Right ventricle myocardium inferior (tissue), 1 donor: ENCODE results near the gene MMD. TPM values are rescaled to one million over a fixed set of nuclear protein-coding genes. Genes with fewer than 3 reads are reported as not detected.
"Not testable (repeated sequence)": the region's sequence is repeated elsewhere in the genome, so short reads cannot be mapped to it uniquely, and the experiment has no call there.

ENCODE experiments used
- ATAC-seq: fragments of 200-7000 bp; cut with Tn5 transposase; one replicate; pipeline ENCODE4 v1.9.1; 2020; ENCODE audit warnings: mild to moderate bottlenecking, moderate library complexity
- DNase-seq: peaks from one replicate; pipeline ENCODE4 v3.0.0; 2021; ENCODE audit errors: missing footprints
- intact Hi-C: fragments of 100-400 bp; cut with DNase I; formaldehyde crosslinking; loops from one replicate; pipeline ENCODE4 v1.11.0; 2022
- total RNA-seq: library from RNA; stranded (reverse); fragmentation: NEBNext Ultra II Directional; extraction: Animal tissue kit (Norgen Biotek cat#: 25700); gene quantifications from one replicate; pipeline ENCODE4 v1.2.1, GENCODE V29; 2021
- donor health status: DM: no; HTN: yes; CAD: no; lungs with severe emphysema.

MMD gene
- total RNA-seq, 1 donor from 2014 or later, result 15.1 TPM

DNA sequence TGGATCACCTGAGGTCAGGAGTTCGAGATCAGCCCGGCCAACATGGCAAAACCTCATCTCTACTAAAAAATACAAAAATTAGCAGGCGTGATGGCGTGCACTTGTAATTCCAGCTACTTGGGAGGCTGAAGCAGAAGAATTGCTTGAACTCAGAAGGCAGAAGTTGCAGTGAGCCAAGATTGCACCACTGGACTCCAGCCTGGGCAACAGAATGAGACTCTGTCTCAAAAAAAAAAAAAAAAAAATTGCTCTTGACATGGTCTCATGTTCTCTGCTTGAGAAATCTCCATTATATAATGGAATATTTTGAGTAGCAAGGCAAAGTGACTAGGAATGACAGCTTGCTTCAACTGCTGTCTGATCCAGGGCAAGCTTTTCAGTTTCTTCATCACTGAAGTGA, 24.4 kb upstream of the MMD start:
- intact Hi-C loops, DNase-seq: not testable (repeated sequence)

GRCh38 chr17:55444471-55445441, 23.1 kb upstream of the MMD start:
- no peak for ATAC-seq
- no peak for DNase-seq
- intact Hi-C loops, result no loop called here

More for the DNA sequence above, 24.4 kb upstream of the MMD start:
- ATAC-seq, result not testable (repeated sequence)

DNA sequence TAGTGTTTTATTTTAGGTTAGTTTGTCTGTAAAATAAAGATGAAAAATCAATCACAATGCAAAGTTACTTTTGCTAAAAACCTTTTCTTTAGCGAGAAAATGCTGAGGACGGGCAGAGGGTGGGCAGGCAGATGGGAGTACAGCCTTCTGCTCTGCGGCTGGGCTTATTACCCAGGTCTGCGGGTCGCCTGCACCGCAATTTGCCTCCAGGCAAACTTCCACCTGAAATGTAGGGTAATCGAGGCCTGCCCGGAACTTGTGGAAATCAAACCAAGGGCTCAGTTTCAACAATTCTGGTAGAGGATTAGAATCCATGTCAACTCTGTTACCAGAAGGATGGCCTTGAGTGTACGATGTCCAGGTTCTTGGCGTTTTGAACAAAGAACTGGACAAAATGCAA, 22.3 kb upstream of the MMD start:
- ATAC-seq, result no peak
- no peak for DNase-seq
- intact Hi-C loops, result no loop called here

DNA sequence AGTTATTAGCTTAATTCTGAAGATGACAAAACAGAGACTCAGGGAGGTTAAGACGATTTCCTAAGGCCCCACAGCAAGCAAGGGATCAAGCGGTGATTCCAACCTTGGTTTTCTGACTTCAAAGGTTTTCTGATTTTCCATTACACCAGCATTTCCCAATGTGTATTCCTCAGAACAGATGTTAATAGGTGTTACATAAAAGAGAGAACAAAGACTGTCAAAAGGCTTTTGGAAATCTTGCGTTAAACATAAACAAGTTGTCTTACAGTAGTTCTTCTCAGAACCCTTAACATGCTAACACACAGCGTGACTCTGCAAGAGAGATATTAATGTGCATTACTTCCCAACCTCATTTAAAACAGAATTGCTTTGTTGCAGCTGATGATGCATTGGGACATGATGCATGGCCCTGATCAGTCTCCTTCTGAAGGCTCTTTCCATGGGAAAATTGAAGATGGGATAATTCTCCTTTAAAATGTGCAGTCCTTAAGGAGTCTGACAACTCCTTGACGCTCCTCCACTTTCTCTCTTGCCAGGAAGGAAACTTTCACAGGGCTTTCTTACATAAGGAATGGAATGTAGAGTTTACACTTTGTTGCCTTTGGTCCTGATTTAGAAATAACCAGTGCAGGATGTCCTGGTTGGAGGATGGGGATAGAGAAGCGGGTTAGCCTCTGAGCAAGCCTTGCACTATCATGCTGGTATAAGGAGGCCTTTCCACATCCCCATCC, 21.5 kb upstream of the MMD start:
- ATAC-seq (no peak), DNase-seq (no peak)
- intact Hi-C loops, result no loop called here

DNA sequence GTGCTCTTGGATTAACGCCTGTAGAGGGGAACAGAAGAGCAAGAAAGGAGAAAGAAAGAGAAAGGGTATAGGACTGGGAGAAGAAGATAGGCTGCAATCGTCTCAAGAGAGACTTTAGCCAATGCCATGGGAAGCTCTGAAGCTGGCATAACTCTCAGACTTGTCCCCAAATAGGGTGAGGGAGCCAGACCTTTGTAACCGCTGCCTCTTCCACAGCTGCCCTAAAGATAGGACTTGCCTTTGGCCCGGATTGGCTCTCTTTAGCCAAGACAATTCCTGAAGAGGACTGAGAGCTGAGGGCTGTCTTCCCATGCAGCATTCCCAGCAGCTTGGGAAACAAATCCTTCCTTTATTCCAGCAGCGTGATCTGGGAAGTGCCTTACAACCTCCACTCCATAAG, 20.8 kb upstream of the MMD start:
- ATAC-seq, result peak; percentile 75
- intact Hi-C loops, result no loop called here
- no peak for DNase-seq

DNA sequence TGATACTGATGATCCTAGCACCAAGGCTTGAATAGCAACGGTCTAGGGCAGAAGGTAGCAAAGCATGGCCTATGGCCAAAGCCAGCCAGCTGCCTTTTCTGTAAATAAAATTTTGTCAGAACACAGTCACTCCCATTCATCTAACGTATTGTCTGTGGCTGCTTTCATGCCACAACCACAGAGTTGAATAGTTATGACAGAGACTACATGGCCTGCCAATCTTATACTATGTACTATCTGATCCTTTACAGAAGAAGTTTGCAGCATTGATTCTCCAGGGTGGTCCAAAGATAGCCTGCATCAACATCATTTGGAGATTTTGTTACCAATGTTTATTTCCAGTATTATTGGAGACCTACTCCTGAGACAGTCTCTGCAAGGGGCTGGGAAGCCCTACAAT, 19.9 kb upstream of the MMD start:
- ATAC-seq (no peak), DNase-seq (no peak)
- intact Hi-C loops, result no loop called here

DNA sequence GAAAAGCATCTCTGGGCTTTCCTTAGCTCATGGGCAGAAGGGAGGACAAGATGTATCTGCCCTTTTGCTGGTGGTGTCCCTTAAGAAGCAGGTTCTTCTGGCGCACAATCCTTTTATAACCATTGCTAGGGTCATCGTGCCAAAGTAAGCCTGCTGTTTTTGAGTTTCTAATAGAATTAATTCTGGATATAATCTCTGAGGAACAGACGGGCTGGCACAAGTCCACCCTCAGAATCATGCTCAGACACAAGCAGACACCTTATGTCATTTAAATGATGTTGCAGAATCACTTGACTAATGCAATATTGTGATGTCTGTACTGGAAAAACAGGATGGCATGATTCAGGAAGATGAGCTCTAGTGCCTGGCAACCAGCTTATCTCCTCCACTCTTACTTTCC, 18.8 kb upstream of the MMD start:
- DNase-seq (no peak), ATAC-seq (no peak)
- intact Hi-C loops, result no loop called here

- DNase-seq (no peak), ATAC-seq (no peak)
- intact Hi-C loops, result no loop called here
These were observed 15.5 kb upstream of the MMD start for GRCh38 chr17:55437159-55437605.

GRCh38 chr17:55436224-55437158, 14.9 kb upstream of the MMD start:
- intact Hi-C loops, result no loop called here
- ATAC-seq (no peak), DNase-seq (no peak)

DNA sequence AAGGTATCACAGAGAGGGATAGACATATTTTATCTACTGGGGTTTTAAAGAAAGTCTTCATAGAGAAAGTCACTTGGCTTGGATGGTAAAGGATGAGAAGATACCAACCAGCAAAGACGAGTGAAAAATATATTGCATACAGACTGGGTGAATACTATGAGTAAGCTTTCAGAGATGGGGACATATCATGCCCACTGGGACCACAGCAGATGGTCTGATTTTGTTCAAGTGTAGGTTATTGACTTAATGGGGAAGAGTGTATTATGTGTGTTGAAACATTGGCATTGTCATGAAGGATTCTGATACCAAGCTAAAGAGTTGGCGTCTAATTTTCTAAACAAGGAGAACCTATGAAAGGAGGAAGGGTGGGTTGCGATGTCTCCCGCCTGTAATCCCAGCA, 13.8 kb upstream of the MMD start:
- ATAC-seq, result no peak
- no peak for DNase-seq
- intact Hi-C loops, result no loop called here

- ATAC-seq (no peak), DNase-seq (no peak)
- intact Hi-C loops, result no loop called here
These were observed 13.1 kb upstream of the MMD start for GRCh38 chr17:55434721-55435120.

DNA sequence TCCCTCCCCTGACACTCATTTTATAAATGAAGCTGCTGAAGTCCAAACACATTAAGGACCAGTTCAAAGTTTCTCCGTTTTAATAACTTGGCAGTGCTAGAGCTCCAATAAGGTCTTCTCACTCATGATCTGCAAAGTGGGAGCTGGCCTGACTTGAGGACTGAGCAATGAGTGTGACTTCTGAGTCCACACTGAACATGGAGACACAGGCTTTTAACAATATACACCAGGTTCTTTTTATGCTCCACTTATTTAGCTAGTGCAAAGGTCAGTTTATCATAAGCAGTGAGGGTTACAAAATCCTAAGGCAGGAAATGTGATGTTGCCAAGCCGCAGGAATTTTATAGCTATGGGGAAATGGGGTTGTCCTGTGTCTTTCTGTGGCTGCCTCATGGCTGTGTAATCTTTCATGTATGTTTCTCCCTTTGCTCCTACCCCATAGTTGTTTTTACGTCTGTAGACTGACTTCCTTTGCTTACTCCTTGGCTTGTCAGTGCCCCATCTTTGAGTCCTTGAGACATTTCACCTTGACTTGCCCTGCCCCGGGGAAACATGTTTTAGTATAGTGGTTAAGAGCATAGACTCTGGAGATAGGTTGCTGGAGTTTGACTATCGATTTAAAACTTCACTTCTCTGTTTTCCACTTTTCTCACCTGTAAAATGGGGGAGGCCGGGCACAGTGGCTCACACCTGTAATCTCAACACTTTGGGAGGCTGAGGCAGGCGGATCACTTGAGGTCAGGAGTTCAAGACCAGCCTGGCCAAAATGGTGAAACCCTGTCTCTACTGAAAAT, 12.2 kb upstream of the MMD start:
- DNase-seq, result no peak
- ATAC-seq, result peak; percentile 14
- intact Hi-C loops, result no loop called here

DNA sequence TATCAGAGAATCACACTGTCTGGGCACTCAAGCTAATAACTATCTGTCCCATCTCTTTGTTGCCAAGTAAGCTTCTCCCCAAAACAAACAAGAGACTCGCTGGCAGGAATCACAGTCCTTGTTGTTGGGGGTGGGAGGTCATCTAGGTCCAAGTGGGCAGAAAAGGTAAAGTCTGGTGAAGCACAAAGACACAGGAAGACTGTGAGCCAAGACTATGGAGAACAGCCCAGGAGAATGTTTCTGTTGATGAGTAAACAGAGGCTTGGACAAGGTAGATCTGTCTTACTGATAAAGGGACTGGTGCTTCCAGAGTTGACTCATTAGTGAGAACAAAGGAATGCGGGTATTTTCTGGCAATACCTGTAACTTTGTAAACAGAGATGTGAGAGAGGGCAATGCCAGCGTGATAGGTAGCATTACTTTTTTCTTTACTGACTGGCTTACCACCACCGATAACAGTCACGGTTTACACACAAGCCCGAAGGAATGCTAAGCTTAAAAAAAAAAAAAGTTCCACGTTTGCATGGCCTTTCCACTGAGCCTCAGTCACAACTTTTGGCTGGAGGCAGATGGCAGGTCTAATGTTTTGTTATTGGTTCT, 11.5 kb upstream of the MMD start:
- no peak for DNase-seq
- intact Hi-C loops, result no loop called here
- no peak for ATAC-seq

GRCh38 chr17:55432358-55433028, 10.9 kb upstream of the MMD start:
- intact Hi-C loops, result no loop called here
- ATAC-seq (no peak), DNase-seq (no peak)

GRCh38 chr17:55431914-55432313, 10.3 kb upstream of the MMD start:
- DNase-seq, ATAC-seq, intact Hi-C loops: not testable (repeated sequence)

DNA sequence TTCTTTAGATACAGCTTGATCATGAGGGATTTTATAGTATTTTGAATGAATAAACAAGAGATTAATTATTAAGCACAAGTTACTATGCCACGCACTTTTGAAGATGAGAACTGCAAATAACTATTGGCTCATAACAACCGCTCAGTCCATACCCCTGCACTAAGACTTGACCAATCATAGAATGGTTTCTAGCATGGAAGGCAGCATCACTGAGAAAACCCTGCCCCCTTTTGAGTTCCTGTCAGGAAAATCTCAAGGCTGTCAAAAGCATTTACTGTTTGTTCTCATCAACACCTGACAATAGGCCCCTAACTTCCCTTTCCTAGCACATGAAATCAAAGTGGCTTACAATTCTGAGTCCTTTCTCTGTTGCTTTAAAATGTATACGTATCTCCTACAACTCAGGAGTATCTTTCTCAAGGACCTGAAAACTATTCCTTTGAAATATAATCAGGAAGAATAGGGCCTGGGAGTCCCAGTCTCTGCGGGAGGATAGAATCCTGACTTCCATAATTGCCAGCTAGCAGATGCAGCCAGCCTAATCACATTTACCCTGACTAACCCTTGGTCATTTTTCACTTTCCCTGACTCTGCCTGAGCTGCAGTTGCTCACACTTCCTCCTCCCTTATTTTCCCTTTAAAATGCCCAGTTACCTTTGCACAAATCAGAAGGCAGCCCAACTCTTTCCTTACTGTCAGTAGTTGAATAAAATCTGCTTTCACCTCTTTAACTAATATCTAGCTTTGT, 9.1 kb upstream of the MMD start:
- no peak for DNase-seq
- peak; percentile 87 for ATAC-seq
- intact Hi-C loops, result no loop called here

GRCh38 chr17:55427587-55427882, 5.9 kb upstream of the MMD start:
- DNase-seq (no peak), ATAC-seq (no peak)
- intact Hi-C loops, result no loop called here
